HT1080 (cell line): Measurements from ENCODE around the gene MYOZ2. TPM values are rescaled to one million over a fixed set of nuclear protein-coding genes. Genes with fewer than 3 reads are reported as not detected.
"Not testable (repeated sequence)": the region's sequence is repeated elsewhere in the genome, so short reads cannot be mapped to it uniquely, and the experiment has no call there.

Experiments
- DNase-seq: peaks from one replicate; pipeline ENCODE4 v3.0.0-alpha.2; 2015; ENCODE audit warnings: low read depth
- total RNA-seq: library from RNA; depleted of rRNA; stranded (reverse); fragments of >200 nt; shearing (Covaris generic); gene quantifications from 2 replicates; pipeline ENCODE4 v1.2.3, GENCODE V29; 2014

MYOZ2 gene
- total RNA-seq, 1 experiment from 2014 or later, result not detected

DNA sequence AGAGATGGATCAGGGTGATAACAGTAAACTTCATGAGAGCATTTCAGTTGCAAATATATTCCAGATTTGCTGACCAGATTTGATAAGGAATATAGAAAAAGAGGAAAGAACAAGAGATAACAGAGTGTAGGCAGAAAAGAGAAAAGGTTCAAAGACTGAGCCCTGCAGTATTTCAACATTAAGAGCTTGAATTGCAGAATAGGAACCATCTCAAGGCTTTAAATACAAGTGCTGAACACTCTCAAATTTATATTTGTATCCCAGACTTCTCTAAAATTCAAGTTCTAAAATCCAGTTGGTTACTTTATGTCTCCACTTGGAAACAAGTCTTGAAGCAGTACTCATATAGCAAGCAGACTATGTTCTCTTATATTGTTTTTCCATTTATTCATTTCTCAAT is 9.7 kb upstream of the MYOZ2 start:
- no peak for DNase-seq

DNA sequence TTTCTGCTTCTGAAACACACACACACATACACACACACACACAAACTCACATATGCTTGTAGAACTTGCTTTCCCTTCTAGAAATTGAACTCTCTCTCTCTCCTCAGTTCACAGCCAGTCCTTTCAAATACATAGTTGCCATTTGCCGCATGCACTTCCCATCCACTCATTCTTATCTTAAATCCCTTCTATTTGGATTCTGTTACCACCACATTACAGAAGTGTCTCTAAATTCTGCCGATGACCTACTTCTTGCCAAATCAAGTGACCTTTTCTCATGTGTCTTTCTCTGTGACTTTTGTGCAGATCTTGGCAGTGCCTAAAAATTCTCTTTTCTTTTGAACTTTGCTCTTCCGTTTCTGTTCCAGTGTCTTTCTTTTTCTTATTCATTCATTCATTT is 7.5 kb upstream of the MYOZ2 start:
- no peak for DNase-seq

DNA sequence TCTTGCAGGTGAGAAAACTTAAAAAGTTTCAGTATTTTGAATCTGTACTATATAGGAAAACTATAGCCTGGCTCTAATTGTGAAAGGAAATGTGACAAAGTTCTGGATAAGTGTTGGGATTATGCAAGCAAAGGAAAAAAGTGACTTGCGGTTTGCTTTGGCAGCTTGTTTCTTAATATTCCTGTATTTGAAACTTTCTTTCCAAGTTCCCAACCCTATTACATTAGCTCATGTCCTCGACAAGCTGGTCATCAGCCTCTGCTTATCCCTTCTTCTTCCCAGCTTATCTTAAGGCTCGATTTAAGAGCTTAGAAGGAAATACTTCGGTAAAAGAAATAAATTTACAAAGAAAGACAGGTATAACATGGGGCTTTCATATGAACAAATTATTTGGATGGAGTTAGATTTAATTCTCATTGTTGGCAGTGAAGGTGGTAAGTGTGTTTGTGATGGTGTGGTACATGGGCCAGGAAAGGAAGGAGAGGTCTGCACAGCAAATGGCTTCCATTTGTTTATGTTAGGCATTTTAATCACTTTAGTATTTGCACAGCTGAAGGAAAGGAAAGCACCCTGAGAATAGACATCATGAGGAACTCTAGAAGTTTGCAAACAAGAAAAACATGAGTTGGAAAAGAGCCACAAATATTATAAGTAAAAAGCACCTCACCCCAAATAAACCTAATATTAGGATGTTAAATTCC is 5.1 kb upstream of the MYOZ2 start:
- no peak for DNase-seq

DNA sequence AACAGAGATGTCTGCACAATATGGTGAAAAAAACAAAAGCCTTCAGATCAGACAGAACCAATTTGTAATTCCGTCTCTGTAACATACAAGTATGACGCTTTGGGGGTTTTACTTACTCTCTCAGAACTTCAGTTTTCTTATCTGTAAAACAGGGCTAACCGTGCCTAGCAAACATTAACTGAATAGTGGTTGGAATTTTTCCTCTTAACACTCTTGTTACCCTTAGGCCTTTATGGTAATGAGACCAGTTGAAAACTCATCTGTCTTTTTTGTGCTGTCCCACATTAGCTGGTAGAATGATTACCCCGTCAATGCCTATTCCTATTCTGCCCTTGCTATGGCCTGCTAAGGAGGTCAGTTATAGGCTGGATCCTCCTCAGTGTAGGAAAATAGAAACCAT is 4.5 kb upstream of the MYOZ2 start:
- no peak for DNase-seq

DNA sequence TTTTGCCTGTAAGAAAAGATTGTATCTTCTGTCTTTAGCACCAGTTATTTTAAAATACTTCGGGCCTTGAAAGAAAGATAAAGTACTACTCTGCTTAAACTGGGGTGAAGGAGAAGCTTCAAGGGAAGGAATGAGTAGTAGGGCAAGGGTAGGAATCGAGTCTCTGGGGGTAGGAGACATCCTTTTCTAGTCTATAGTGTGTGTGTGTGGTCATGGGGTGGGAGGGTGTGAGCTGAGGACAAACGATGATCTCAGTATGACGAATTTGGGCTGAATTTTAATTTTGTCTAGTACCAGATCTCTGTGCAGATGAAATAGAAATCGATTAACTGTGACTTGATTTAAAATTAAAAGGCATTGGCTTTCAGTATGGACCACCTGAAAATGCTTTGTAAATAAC is 3.3 kb upstream of the MYOZ2 start:
- DNase-seq, result peak; percentile 69

DNA sequence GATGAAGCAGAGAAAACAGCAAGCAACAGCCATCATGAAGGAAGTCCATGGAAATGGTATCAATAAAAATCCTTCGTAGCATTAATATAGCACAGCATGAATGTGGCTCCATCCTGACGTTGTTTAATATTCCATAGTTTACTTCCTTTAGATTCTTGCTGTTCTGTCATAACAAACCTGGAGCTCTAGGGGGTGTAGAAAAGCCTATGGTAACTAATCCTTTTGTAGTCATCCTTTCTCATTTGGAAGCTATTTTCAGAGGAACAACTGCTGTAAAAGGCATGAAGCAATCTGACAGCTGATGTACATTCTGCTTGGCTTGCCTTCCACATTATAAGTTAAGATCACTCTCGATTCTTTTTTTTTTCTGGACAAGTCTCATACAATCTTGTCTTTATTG is 914 bp downstream of the MYOZ2 start:
- no peak for DNase-seq

DNA sequence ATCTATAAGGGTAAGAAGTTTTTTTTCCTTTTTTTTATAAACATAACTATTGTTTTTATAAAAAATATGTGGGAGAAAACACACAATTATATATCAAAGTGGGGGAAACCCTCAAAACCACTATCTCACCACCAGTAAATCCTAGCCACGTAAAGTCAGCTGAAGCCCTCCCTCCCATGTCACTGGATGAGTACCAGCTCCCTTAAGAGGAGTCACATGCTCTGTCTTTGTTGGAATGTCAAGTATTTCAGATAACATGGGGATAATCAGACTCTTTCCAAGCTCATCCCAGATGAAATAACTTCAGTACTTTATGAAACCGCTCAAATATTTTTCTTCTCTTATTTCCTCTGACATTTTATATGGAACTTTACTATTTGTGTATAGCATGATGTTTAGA is 2.4 kb downstream of the MYOZ2 start:
- DNase-seq, result no peak

DNA sequence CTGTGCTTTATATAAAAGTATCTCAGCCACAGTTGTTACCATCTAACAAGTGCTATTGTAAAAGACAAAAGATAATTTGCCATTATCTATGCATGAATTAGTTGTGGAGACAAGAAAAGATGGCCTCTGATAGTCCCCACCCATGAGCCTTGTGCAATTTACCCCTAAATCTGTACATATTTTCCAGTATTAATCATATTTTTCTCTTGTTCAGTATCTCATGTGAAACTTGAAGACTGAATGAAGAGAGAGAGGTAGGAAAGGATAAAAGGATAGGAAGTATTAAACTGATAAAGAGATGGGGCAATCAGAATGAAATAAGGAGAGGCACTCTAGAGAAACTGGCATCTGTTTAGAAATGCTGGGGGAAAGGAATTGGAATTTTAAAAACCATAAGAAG is 3.7 kb downstream of the MYOZ2 start:
- DNase-seq, result no peak

DNA sequence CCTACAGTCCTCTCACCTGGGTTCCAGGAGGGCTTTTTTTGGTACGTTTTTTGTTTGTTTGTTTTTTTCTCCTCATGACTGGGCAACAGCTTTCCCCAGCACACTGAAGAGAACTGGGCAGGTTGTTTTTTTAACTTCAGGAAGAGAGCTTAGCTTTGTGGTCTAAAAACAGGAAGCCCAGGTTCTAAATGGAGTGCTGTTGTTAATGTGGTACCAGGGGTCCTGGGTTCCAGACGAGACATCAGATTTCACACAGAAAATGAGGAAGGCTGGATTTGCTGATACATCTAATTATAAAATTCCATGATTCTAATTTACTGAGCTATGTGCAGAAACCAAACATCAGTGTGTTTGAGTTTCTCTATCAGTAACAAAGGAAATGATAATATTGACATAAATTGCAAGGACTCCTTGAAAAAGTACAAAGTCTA is 4.2 kb downstream of the MYOZ2 start:
- no peak for DNase-seq

DNA sequence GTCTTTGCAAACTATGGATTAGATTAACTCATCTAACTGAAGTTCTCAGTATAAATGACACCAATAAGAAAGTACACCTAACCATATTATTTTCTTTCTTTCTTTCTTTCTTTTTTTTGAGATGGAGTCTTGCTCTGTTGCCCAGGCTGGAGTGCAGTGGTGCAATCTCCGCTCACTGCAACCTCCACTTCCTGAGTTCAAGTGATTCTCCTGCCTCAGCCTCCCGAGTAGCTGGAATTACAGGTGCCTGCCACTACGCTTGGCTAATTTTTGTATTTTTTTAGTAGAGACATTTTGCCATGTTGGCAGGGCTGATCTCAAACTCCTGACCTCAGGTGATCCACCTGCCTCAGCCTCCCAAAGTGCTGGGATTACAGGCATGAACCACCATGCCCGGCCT is 5.7 kb downstream of the MYOZ2 start:
- not testable (repeated sequence) for DNase-seq

DNA sequence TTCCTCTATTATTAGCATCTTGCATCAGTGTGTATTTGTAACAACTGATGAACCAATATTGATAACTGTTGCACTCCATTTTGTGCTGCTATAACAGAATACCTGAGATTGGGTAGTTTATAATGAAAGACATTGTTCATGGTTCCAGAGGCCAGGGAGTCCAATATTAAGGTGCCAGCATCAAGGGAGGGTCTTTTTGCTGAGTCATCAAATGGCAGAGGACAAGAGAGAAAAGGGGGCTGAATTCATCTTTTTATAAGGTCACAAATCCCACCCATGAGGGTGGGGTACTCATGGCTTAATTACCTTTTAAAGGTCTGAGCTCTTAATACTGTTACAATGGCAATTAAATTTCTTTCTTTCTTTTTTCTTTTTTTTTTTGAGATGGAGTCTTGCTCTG is 7.2 kb downstream of the MYOZ2 start:
- DNase-seq, result no peak

DNA sequence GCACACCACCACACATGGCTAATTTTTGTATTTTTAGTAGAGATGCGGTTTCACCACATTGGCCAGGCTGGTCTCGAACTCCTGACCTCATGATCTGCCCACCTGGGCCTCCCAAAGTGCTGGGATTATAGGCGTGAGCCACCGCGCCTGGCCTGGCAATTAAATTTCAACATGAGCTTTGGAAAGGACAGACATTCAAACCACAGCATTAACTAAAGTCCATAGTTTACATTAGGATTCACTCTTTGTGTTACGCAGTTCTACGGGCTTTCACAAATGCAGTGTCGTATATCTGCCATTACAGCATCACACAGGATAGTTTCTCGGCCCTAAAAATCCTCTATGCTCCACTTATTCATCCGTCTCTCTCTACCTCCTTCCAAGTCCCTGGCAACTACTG is 7.7 kb downstream of the MYOZ2 start:
- not testable (repeated sequence) for DNase-seq

DNA sequence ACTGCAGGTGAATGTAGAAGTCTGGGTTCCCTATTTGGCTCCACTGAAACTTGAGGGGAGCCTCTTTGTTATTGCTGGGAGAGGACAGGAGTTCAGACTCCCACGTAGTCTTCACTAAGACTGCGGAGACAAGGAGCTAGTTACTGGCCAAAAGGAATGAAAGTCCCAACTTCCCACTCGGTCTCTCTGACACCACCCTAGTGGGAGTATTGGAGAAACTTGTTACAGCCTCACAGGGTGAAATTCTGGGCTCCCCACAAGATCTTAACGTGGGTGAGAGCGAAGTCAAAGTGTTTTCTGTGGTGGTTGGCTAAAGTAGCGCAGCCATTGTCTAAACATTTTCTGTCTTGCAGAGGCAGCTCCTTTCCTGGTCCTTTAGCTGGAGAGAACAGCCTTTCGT is 13.5 kb downstream of the MYOZ2 start:
- DNase-seq, result no peak

DNA sequence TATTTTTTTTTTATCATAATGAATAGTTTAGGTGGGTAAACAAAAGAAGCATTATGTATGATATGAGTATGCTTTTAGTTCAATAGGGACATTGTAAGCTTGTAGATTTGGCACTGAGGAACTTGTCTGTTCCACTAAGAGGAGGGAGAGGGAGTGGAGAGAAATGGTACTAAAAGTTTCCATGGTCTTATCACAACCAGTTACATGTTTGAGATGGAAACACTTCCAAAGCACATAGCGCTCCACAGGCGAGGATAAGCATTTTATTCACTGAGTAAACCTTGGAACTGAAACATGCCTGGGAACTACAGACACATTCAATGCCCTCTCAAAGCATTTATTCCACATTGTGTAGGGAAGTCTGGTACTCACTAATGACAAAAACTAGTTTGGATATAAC is 15.5 kb downstream of the MYOZ2 start:
- DNase-seq, result no peak

DNA sequence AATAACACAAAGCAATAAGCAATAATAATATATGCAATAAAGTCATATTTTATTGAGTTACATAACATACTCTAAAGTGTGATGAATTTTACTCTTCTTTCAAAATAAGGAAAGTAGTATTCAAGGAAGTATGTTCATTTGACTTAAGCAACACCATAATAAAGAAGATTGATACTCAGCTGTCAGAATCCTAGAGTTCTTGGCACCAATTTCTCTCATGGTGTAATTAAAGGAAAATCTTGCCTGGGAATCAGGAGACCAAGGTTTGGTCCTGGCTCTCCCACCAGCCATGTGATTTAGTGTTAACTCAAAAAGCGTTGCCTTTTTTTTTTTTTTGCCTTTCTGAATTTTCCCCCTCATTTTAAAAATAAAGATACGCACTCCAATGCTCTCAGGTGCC is 17.1 kb downstream of the MYOZ2 start:
- DNase-seq, result no peak

DNA sequence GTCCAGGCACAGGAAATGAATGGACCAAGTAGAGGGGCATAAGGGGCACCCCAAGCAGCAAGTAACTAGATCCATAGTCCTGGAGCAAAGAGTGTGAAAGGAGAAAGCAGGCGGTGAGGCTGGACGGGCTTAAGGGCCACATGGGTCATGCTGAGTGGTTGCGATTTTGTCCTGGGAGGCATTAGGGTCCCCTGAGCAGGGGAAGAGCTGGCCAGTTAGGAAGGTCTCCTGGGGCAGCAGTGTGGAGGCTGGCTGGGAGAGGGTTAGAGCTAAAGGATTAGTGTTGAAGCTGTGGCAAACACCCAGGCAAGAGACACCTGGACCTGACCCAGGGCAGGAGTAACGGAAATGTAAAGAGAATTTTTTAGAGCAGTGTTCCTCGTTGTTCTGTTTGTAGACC is 26.5 kb downstream of the MYOZ2 start:
- DNase-seq, result no peak

DNA sequence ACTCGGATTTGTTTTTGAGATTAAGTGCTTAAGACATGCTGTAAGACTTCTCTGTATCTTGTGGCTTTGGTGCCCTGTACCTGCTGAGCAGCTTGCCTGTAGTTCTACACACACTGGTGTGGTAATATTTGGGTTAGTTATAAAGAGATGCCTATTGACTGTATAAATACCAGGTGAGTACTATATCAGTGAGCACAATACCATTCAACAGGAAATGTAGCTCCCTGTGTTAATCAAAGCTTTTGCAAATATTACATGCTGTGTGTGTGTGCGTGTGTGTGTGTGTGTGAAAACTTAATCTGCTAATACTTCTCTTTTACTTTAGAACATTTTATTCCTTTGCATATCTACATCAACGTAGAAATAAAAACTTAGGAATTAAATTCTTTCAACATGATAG is 30.1 kb downstream of the MYOZ2 start:
- DNase-seq, result no peak

DNA sequence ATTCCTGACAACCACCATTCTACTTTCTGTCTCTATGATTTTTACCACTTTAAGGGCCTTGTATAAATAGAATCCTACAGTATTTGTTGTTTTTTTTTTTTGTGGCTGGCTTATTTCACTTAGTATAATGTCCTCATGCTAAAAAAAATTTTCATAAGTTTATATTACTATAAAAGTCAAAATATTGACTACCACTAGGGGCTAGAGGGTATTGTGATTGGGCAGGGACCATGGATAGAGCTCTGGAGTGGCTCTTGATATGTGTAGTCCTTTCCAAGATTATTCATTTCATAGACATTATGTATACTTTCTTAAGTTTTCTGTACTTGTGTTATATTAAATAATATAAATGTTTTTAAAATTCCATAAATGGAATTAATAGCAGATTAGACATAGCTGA is 34.6 kb downstream of the MYOZ2 start:
- no peak for DNase-seq

DNA sequence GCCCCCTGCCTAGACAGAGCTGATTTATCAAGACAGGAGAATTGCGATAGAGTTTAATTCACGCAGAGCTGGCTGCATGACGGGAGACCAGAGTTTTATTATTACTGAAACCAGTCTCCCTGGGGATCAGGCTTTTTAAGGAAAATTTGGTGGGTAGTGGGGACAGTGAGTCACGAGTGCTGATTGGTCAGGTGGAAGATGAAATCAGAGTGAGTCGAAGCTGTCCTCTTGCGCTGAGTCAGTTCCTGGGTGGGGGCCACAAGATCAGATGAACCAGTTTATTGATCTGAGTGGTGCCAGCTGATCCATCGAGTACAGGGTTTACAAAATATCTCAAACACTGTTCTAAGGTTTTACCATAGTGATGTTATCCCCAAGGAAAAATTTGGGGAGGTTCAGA is 36.6 kb downstream of the MYOZ2 start:
- peak; percentile 24 for DNase-seq

DNA sequence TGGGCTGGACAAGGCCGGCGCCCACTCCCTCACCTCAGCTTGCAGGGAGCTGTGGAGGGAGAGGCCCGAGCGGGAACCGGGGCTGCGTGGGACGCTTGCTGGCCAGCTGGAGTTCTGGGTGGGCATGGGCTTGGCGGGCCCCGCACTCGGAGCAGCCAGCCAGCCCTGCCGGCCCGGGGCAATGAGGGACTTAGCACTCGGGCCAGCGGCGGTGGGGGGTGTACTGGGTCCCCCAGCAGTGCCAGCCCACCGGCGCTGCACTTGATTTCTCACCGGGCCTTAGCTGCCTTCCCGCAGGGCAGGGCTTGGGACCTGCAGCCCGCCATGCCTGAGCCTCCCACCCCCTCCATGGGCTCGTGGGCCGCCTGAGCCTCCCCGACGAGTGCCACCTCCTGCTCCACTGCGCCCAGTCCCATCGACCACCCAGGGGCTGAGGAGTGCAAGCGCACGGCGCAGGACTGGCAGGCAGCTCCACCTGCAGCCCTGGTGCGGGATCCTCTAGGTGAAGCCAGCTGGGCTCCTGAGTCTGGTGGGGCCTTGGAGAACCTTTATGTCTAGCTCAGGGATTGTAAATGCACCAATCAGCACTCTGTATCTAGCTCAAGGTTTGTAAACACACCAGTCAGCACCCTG is 38.2 kb downstream of the MYOZ2 start:
- DNase-seq, result not testable (repeated sequence)

DNA sequence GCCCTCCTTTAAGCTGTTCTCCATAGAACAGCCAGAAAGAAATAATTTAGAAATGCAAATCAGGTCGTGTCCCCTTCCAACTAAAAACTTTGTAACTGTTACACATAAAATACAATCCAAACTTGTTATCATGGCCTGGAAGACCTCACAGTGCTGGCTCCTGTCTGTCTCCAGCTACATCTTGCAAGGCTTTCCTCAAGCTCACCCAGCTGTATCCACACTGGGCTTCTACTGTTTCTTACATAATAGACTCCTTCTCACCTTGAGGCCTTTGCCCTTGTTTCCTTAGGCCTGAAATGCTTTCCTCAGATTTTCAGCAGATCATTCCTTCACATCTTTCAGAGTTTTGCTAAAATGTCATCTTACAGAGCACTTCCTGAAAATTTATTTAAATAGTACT is 43.4 kb downstream of the MYOZ2 start:
- DNase-seq, result no peak

DNA sequence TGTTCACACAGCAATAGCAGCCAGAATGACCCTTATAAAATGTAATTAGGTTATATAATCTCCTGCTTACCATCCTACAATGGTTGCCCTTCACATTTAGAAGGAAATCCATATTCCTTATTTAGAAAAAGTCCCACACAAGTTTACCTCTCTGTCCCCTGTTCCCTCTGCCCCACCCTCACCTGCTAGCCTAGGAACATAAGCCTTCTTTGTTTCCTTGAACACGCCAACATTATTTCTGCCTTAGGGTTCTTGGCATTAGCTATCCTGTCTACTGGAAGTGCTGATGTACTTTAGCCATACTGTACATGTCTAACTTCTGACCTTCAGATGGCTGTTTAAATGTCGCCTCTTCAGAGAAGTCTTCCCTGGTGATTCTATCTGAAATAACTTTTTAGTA is 48.5 kb downstream of the MYOZ2 start:
- no peak for DNase-seq

DNA sequence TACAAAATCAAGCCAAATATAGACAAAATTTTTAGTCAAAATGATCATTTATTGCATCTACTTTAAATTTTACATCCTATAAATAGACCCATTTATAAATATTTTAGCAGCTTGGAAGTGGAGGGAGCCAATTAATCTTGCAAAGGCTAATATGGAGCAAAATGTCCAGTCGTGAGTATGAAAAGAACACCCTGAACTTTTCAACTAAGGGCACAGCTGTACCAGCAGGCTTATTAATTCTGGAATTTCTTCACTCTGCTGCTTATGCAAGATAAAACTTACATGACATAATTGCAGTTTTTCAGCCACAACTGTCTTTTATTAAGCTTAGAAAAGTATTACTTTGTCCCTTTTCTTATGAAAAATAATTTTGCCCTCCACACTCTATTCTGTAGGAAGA is 54.0 kb downstream of the MYOZ2 start:
- no peak for DNase-seq

DNA sequence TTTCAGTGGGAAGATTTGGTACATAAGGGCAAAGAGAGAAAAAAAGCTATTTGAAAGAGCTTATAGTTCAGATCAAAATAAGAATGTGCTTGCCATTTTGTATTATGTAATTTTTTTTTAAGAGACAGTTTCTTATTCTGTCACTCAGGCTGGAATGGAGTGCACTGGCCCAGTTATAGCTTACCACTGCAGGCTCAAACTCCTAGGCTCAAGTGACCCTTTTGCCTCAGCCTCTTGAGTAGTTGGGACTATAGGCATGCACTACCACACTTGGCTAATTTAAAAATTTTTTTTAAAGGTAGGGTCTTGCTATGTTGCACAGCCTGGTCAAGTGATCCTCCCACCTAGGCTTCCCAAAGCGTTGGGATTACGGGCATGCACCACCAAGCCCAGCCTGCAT is 54.7 kb downstream of the MYOZ2 start:
- no peak for DNase-seq
